WERI-Rb-1 (cell line): ENCODE results near the gene MAD1L1.

Experiments used
- DNase-seq: peaks from one replicate; pipeline ENCODE4 v3.0.0-alpha.2; 2020
- H3K27ac ChIP-seq: fragments of 250-450 bp; sonication (Bioruptor Pico); 2 replicates; pipeline ENCODE4 v1.5.1; 2020; ENCODE audit warnings: mild to moderate bottlenecking, moderate library complexity
- H3K27me3 ChIP-seq: fragments of 250-450 bp; sonication (Bioruptor Pico); 2 replicates; pipeline ENCODE4 v1.5.1; 2021; ENCODE audit warnings: mild to moderate bottlenecking, low read depth, moderate library complexity; ENCODE audit not compliant: insufficient read depth, severe bottlenecking
- H3K36me3 ChIP-seq: fragments of 250-450 bp; sonication (Bioruptor Pico); 2 replicates; pipeline ENCODE4 v1.5.1; 2020; ENCODE audit warnings: mild to moderate bottlenecking, moderate library complexity
- H3K4me3 ChIP-seq: 2 replicates; pipeline ENCODE4 v1.5.1; 2011; ENCODE audit warnings: low read depth, mild to moderate bottlenecking, control low read depth, low read length
- H3K9me3 ChIP-seq: fragments of 250-450 bp; sonication (Bioruptor Pico); 2 replicates; pipeline ENCODE4 v1.5.1; 2021; ENCODE audit warnings: mild to moderate bottlenecking, moderate library complexity; ENCODE audit not compliant: severe bottlenecking
- CTCF ChIP-seq: IDR thresholded peaks from 2 replicates; pipeline ENCODE4 v1.5.1; 2011; ENCODE audit warnings: low read depth, mild to moderate bottlenecking, control low read depth, inconsistent platforms, low read length

The MAD1L1 gene

GRCh38 chr7:2241580-2242540 is 9.1 kb upstream of the MAD1L1 start, which contains the start of the genes MRM2 and NUDT1:
MRM2 (minus strand) TSS chr7:2242205; CDS start chr7:2242169, 36 bp downstream.
NUDT1 (plus strand) TSS chr7:2242226; CDS start chr7:2244575, 2,349 bp downstream.
- H3K4me3 ChIP-seq = peak within 1 kb of the TSS; percentile 85
- peak; percentile 89 for DNase-seq
- no peaks in the 10 kb centered on the region for H3K9me3 ChIP-seq
- H3K27ac ChIP-seq = peak within 1 kb of the TSS; percentile 93
- H3K27me3 ChIP-seq = no peaks in the 10 kb centered on the region
- peaks cover 47% of the 10 kb centered on the region for H3K36me3 ChIP-seq
- no peak for TF ChIP-seq CTCF

- no peak overlapping the region for H3K27ac ChIP-seq
- peaks cover 66% of the 10 kb centered on the region for H3K36me3 ChIP-seq
- no peaks in the 10 kb centered on the region for H3K9me3 ChIP-seq
- H3K27me3 ChIP-seq = no peaks in the 10 kb centered on the region
- DNase-seq = no peak
- no peak for TF ChIP-seq CTCF
- no peak overlapping the region for H3K4me3 ChIP-seq
Observed at GRCh38 chr7:2239242-2239641, 6.5 kb upstream of the MAD1L1 start.

GRCh38 chr7:2237109-2237602 is 4.4 kb upstream of the MAD1L1 start:
- no peaks in the 10 kb centered on the region for H3K27me3 ChIP-seq
- H3K27ac ChIP-seq = peak overlapping the region; percentile 37
- H3K36me3 ChIP-seq = peaks cover 70% of the 10 kb centered on the region
- H3K4me3 ChIP-seq = no peak overlapping the region
- no peak for DNase-seq
- H3K9me3 ChIP-seq = no peaks in the 10 kb centered on the region
- no peak for TF ChIP-seq CTCF

GRCh38 chr7:2233926-2234325 is 1.2 kb upstream of the MAD1L1 start:
- Histone ChIP-seq H3K9me3 (no peaks in the 10 kb centered on the region), H3K36me3 (peaks cover 71% of the 10 kb centered on the region), H3K27me3 (no peaks in the 10 kb centered on the region), H3K4me3 (no peak overlapping the region), H3K27ac (no peak overlapping the region)
- no peak for TF ChIP-seq CTCF
- DNase-seq = no peak

- Histone ChIP-seq H3K9me3 (no peaks in the 10 kb centered on the region), H3K27me3 (no peaks in the 10 kb centered on the region), H3K4me3 (peak overlapping the region; percentile 82), H3K27ac (peak overlapping the region; percentile 79), H3K36me3 (peaks cover 69% of the 10 kb centered on the region)
- peak; percentile 25 for DNase-seq
- TF ChIP-seq CTCF = no peak
Observed at GRCh38 chr7:2231992-2232765, 566 bp downstream of the MAD1L1 start.
